Thyroid gland (tissue), 4 donors: ENCODE results near the gene ZNF367. TPM values are rescaled to one million over a fixed set of nuclear protein-coding genes. Genes with fewer than 3 reads are reported as not detected.

Experiments used
- DNase-seq, 2 donors: peaks; one replicate each; pipeline ENCODE4 v3.0.0-alpha.2; 2019
- H3K27ac ChIP-seq, 3 donors: fragments of 200-600 bp; sonication (generic); 1 replicate in 2 of 3; 2 replicates in 1 of 3; pipeline ENCODE4 v1.5.1; 2016 to 2019; ENCODE audit warnings: mild to moderate bottlenecking in 1 of 3, moderate library complexity in 1 of 3
- H3K27me3 ChIP-seq: fragments of 200-600 bp; sonication (generic); one replicate; pipeline ENCODE4 v1.5.1; 2019
- H3K36me3 ChIP-seq, 2 donors: fragments of 200-600 bp; sonication (generic); one replicate each; pipeline ENCODE4 v1.5.1; 2016 to 2019
- H3K4me1 ChIP-seq, 2 donors: fragments of 200-600 bp; sonication (generic); one replicate each; pipeline ENCODE4 v1.5.1; 2017 to 2019
- H3K4me3 ChIP-seq, 3 donors: fragments of 200-600 bp; sonication (generic); replicated peaks in 1 of 3; 1 replicate in 2 of 3; 2 replicates in 1 of 3; pipeline ENCODE4 v1.5.1; 2016; ENCODE audit warnings: mild to moderate bottlenecking in 1 of 3
- H3K9me3 ChIP-seq: fragments of 200-600 bp; sonication (generic); one replicate; pipeline ENCODE4 v1.5.1; 2017
- POLR2A ChIP-seq, 2 donors: fragments of 450-650 bp; IDR thresholded peaks; one replicate each; pipeline ENCODE4 v1.6.1; 2017; ENCODE audit warnings: antibody characterized with exemption in 2 of 2, mild to moderate bottlenecking in 2 of 2, moderate library complexity in 1 of 2
- WGBS, 2 donors: methylation state at CpG; one replicate each; pipeline ENCODE4 v1.1.5; 2017; 5-methylcytosine and 5-hydroxymethylcytosine counted together
- intact Hi-C: fragments of 100-400 bp; cut with DNase I; formaldehyde crosslinking; loops from one replicate; pipeline ENCODE4 v1.15.1; 2023
- total RNA-seq, 4 donors: library from RNA; depleted of rRNA; stranded (reverse); fragments of >200 nt; gene quantifications; one replicate each; pipeline ENCODE4 v1.2.3, GENCODE V29; 2016
- TF ChIP-seq, protein P1 (sequence below), 6 experiments: fragments of 200-600 bp in 3 of 6; fragments of 450-650 bp in 3 of 6; sonication (generic) in 3 of 6; IDR thresholded peaks; one replicate each; pipeline ENCODE4 v1.5.1; 2016 to 2019; ENCODE audit warnings: antibody characterized with exemption in 6 of 6, mild to moderate bottlenecking in 2 of 6, inconsistent platforms in 1 of 6, moderate library complexity in 1 of 6

The ZNF367 gene
- total RNA-seq, 4 donors from 2014 or later = 1.2 to 1.8 (median 1.7) TPM

- intact Hi-C loops = no loop called here
- TF ChIP-seq POLR2A (IDR thresholded peaks at IDR 0.05) = no peak
- TF ChIP-seq, protein P1, sequence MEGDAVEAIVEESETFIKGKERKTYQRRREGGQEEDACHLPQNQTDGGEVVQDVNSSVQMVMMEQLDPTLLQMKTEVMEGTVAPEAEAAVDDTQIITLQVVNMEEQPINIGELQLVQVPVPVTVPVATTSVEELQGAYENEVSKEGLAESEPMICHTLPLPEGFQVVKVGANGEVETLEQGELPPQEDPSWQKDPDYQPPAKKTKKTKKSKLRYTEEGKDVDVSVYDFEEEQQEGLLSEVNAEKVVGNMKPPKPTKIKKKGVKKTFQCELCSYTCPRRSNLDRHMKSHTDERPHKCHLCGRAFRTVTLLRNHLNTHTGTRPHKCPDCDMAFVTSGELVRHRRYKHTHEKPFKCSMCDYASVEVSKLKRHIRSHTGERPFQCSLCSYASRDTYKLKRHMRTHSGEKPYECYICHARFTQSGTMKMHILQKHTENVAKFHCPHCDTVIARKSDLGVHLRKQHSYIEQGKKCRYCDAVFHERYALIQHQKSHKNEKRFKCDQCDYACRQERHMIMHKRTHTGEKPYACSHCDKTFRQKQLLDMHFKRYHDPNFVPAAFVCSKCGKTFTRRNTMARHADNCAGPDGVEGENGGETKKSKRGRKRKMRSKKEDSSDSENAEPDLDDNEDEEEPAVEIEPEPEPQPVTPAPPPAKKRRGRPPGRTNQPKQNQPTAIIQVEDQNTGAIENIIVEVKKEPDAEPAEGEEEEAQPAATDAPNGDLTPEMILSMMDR (IDR thresholded peaks at IDR 0.05) = no peak
- no peak overlapping the region for H3K27ac ChIP-seq
- no peak overlapping the region for H3K4me3 ChIP-seq
- no peaks in the 10 kb centered on the region for H3K36me3 ChIP-seq
- no peaks in the 10 kb centered on the region for H3K9me3 ChIP-seq
- H3K27me3 ChIP-seq = no peaks in the 10 kb centered on the region
- DNase-seq = no peak
- peaks cover 0 to 3% of the 10 kb centered on the region in 2 donors for H3K4me1 ChIP-seq
These were observed 11.6 kb upstream of the ZNF367 start for GRCh38 chr9:96429732-96430131.

DNA sequence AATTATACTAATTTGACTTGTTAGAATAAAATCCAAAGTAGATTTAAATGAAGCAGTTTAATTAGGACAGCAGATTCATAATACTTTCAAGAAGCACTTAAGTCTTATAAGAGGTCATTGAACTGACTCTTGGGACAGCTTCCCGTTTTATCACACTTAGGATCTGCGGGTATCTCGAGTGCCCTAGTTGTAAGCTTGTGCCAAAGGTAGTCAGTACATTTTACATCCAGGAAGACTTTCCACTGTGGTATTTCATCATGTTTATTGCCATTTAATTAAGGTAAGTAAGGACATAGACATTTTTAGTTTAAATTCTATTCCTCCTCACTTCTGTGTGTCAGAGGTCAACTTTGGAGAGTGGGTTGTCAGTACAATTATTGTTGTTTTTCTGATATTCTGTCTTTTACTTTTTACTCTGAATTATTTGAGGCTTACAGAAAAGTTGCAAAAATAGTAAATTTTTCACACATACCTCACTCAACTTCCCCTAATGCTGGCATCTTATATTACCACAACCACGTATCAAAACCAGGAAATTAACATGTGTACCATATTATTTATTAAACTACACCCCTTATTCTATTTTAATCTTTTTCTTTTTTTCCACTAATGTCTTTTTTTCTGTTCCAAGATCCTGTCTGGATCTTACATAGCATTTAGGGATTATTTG is 7.5 kb upstream of the ZNF367 start:
- TF ChIP-seq, protein P1 (IDR thresholded peaks at IDR 0.05) = no peak
- TF ChIP-seq POLR2A (IDR thresholded peaks at IDR 0.05) = no peak
- H3K27ac ChIP-seq = no peak overlapping the region
- peaks cover 3 to 7% of the 10 kb centered on the region in 2 donors for H3K4me1 ChIP-seq
- intact Hi-C loops = no loop called here
- no peaks in the 10 kb centered on the region for H3K36me3 ChIP-seq
- WGBS, 2 donors = 38 to 47% methylated on average over 4 of the region's 4 CpGs
- H3K9me3 ChIP-seq = no peaks in the 10 kb centered on the region
- no peak for DNase-seq
- no peaks in the 10 kb centered on the region for H3K27me3 ChIP-seq
- H3K4me3 ChIP-seq = no peak overlapping the region

DNA sequence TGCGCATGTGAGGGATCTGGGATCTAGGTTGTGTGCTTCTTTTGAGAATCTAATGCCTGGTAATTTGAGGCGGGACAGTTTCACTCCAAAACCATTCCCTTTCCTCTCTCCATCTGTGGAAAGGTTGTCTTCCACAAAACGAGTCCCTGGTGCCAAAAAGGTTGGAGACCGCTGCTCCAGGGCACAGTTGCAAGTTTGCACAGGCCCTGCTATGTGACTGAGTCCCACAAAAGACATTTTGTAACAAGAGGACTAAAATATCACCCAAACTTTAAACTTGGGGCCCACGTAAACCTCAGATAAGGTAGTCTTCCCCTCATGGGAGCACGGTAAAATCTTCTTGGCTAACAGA is 5.8 kb upstream of the ZNF367 start:
- DNase-seq = no peak

DNA sequence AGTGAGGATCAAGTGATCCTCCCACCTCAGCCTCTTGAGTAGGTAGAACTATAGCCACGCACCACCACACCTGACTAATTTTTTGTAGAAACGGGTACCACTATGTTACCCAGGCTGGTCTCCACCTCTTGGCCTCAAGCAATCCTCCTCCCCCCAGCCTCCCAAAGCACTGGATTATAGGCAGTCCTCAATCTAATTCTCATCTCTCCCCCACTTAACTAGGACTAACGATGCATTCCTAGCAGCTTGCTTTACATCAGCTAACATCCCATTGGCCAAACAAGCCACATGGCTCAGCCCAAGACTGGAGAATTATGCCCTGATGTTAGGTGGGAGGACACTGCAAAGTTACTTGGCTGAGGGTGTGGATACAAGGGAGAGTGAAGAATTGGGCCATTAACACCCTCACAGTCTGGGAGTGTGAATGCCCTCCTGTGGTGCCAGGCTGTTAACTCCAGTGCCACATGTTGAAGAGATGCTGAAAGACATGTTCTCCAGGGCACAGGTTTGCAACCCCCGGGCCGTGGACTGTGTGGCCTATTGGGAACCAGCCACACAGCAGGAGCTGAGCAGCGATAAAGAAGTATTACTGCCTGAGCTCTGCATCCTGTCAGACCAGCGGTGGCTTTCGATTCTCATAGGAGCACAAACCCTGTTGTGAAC is 5.3 kb upstream of the ZNF367 start:
- peaks cover 3 to 20% of the 10 kb centered on the region in 2 donors for H3K4me1 ChIP-seq
- DNase-seq = no peak
- WGBS, 2 donors = 78 to 90% methylated on average over 6 to 8 of the region's 8 CpGs
- no peak overlapping the region for H3K27ac ChIP-seq
- H3K9me3 ChIP-seq = no peaks in the 10 kb centered on the region
- no peaks in the 10 kb centered on the region for H3K27me3 ChIP-seq
- no peak for TF ChIP-seq POLR2A (IDR thresholded peaks at IDR 0.05)
- TF ChIP-seq, protein P1 (IDR thresholded peaks at IDR 0.05) = no peak
- intact Hi-C loops = no loop called here
- H3K36me3 ChIP-seq = no peaks in the 10 kb centered on the region
- H3K4me3 ChIP-seq = no peak overlapping the region

More for the DNA sequence above, 5.8 kb upstream of the ZNF367 start:
- Histone ChIP-seq H3K4me1 (peaks cover 3 to 20% of the 10 kb centered on the region in 2 donors), H3K27ac (no peak overlapping the region), H3K4me3 (no peak overlapping the region), H3K36me3 (no peaks in the 10 kb centered on the region), H3K9me3 (no peaks in the 10 kb centered on the region), H3K27me3 (no peaks in the 10 kb centered on the region)
- TF ChIP-seq, protein P1 (IDR thresholded peaks at IDR 0.05) = no peak
- TF ChIP-seq POLR2A (IDR thresholded peaks at IDR 0.05) = no peak
- WGBS, 2 donors = 82 to 95% methylated on average over 6 of the region's 6 CpGs
- intact Hi-C loops = no loop called here

DNA sequence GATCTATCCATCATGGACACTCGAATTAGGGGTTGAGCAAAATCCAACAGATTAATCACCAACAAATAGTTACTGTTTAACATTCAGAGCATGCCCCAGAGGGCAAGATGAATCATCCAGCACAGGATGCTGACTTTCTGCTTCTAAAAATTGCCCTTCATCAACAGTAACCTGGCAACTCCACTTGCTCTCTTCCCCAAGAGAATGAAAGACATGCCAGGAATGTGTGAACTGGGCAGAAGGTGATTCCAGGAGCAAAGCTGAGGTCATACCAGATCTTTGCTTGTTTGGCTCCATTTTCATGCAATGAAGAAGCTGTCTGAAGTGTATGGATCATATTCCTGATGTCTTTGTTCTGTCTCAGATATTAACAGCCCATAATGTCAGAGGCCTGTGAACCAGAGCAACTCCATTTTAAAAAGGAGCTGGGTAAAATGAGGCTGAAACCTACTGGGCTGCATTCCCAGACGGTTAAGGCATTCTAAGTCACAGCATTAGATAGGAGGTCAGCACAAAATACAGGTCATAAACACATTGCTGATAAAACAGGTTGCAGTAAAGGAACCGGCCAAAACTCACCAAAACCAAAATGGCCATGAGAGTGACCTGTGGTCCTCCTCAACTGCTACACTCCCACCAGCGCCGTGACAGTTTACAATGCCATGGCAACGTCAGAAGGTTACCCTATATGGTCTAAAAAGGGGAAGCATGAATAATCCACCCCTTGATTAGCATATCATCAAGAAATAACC is 2.5 kb upstream of the ZNF367 start:
- DNase-seq = peak; percentile 31 to 50
- Histone ChIP-seq H3K9me3 (no peaks in the 10 kb centered on the region), H3K27me3 (no peaks in the 10 kb centered on the region), H3K27ac (peak overlapping the region; percentile 90 to 100 (median 99)), H3K4me1 (peaks cover 8 to 28% of the 10 kb centered on the region in 2 donors), H3K36me3 (no peaks in the 10 kb centered on the region), H3K4me3 (no peak overlapping the region)
- TF ChIP-seq POLR2A (IDR thresholded peaks at IDR 0.05) = no peak
- TF ChIP-seq, protein P1 (IDR thresholded peaks at IDR 0.05) = no peak
- 57 to 78% methylated on average over 6 of the region's 6 CpGs for WGBS, 2 donors
- intact Hi-C loops = no loop called here
